Endothelial cell of umbilical vein (primary cell): Measurements from ENCODE around the gene DRD4. TPM values are rescaled to one million over a fixed set of nuclear protein-coding genes. Genes with fewer than 3 reads are reported as not detected.

Experiments
- BruUV-seq: library from RNA; stranded (reverse); fragments of 400-500 nt; replicated peaks from 2 replicates; lab custom pipeline; 2021; lab: Mats Ljungman, UMichigan
- CTCF ChIA-PET: fragments of 300-600, 350-600 bp; sonication (Branson Sonifier 250); formaldehyde crosslinking; loops from one replicate; lab custom pipeline; 2021; ENCODE audit warnings: antibody characterized with exemption, inconsistent platforms; lab: Charles Lee
- POLR2A ChIA-PET: fragments of 300-600, 350-600 bp; sonication (Branson Sonifier 250); formaldehyde crosslinking; loops from one replicate; lab custom pipeline; 2021; ENCODE audit warnings: antibody characterized with exemption, inconsistent platforms; lab: Charles Lee
- DNase-seq: peaks from one replicate; pipeline ENCODE4 v3.0.0-alpha.2; 2011; ENCODE audit warnings: low read depth, low spot score
- FAIRE-seq: peaks from 2 replicates; lab custom pipeline; 2011; peaks lifted over from hg19 to GRCh38; lab: Jason Lieb, UNC
- H2AFZ ChIP-seq: 2 replicates; pipeline ENCODE4 v1.6.0; 2012; ENCODE audit warnings: low read depth, low read length, control low read depth, inconsistent platforms
- H3K27ac ChIP-seq: 2 replicates; pipeline ENCODE4 v1.5.1; 2011; ENCODE audit warnings: low read depth, mild to moderate bottlenecking, control low read depth, low read length, moderate library complexity; ENCODE audit not compliant: insufficient read depth
- H3K27me3 ChIP-seq, 2 experiments: 2 replicates each; pipeline versions ENCODE4 v1.6.0 to v1.6.1; 2011; ENCODE audit warnings: low read length in 2 of 2, mixed read lengths in 1 of 2; ENCODE audit not compliant: control insufficient read depth in 2 of 2, insufficient read depth in 2 of 2
- H3K36me3 ChIP-seq, 2 experiments: 2 replicates in 1 of 2; 3 replicates in 1 of 2; pipeline ENCODE4 v1.5.1; 2011; ENCODE audit warnings: low read length in 2 of 2, mild to moderate bottlenecking in 1 of 2, moderate library complexity in 1 of 2; ENCODE audit not compliant: control insufficient read depth in 2 of 2, insufficient read depth in 2 of 2; ENCODE audit errors: extremely low read depth in 1 of 2
- H3K4me1 ChIP-seq: 3 replicates; pipeline ENCODE4 v1.5.1; 2011; ENCODE audit warnings: mild to moderate bottlenecking, low read length; ENCODE audit not compliant: control insufficient read depth, insufficient read depth; ENCODE audit errors: extremely low read depth
- H3K4me2 ChIP-seq: 2 replicates; pipeline ENCODE4 v1.6.1; 2011; ENCODE audit warnings: low read length, control low read depth, mixed read lengths; ENCODE audit not compliant: insufficient read depth
- H3K4me3 ChIP-seq, 3 experiments: fragments of 200-600 bp in 1 of 3; sonication (generic), shearing (Covaris generic) in 1 of 3; replicated peaks in 1 of 3; 2 replicates each; pipeline ENCODE4 v1.5.1; 2011 to 2016; ENCODE audit warnings: control low read depth in 3 of 3, low read length in 3 of 3, mild to moderate bottlenecking in 2 of 3, inconsistent platforms in 1 of 3, low read depth in 1 of 3, moderate library complexity in 1 of 3; ENCODE audit not compliant: insufficient read depth in 1 of 3
- H3K79me2 ChIP-seq: 2 replicates; pipeline ENCODE4 v1.6.0; 2012; ENCODE audit warnings: low read length, inconsistent platforms; ENCODE audit not compliant: control insufficient read depth, insufficient read depth
- H3K9ac ChIP-seq: replicated peaks from 2 replicates; pipeline ENCODE3; 2011; ENCODE audit warnings: low read length, control low read depth; ENCODE audit not compliant: insufficient read depth; ENCODE audit errors: extremely low read depth
- H3K9me1 ChIP-seq: replicated peaks from 3 replicates; pipeline ENCODE4 v1.6.0; 2011; ENCODE audit warnings: mild to moderate bottlenecking, low read length; ENCODE audit not compliant: control insufficient read depth, insufficient read depth; ENCODE audit errors: extremely low read depth
- H3K9me3 ChIP-seq: replicated peaks from 2 replicates; pipeline ENCODE4 v1.5.1; 2012; ENCODE audit warnings: low read length, inconsistent platforms; ENCODE audit not compliant: control insufficient read depth, insufficient read depth
- H4K20me1 ChIP-seq: replicated peaks from 2 replicates; pipeline ENCODE3; 2011; ENCODE audit warnings: mild to moderate bottlenecking, low read length; ENCODE audit not compliant: control insufficient read depth, insufficient read depth; ENCODE audit errors: extremely low read depth
- CTCF ChIP-seq, 2 donors: IDR thresholded peaks; 1 replicate in 1 of 2; 2 replicates in 1 of 2; pipeline ENCODE4 v1.5.1; 2011; ENCODE audit warnings: low read length in 2 of 2, mild to moderate bottlenecking in 2 of 2, moderate library complexity in 2 of 2, control low read depth in 1 of 2, inconsistent platforms in 1 of 2, low read depth in 1 of 2; ENCODE audit not compliant: insufficient read depth in 1 of 2; ENCODE audit errors: extremely low read depth in 1 of 2
- EZH2 ChIP-seq: IDR thresholded peaks from 2 replicates; pipeline ENCODE4 v1.6.1; 2012; ENCODE audit warnings: borderline replicate concordance, low read depth, mild to moderate bottlenecking, moderate library complexity, low read length, inconsistent platforms; ENCODE audit not compliant: severe bottlenecking
- FOS ChIP-seq: IDR thresholded peaks from 2 replicates; pipeline ENCODE4 v1.6.1; 2011; ENCODE audit warnings: mild to moderate bottlenecking, low read length, moderate library complexity, borderline replicate concordance; ENCODE audit not compliant: insufficient read depth
- GATA2 ChIP-seq: IDR thresholded peaks from 2 replicates; pipeline ENCODE4 v1.7.0; 2011; ENCODE audit warnings: low read depth, mild to moderate bottlenecking, moderate library complexity, mixed read lengths, low read length; ENCODE audit not compliant: insufficient read length, insufficient read depth
- JUN ChIP-seq: IDR thresholded peaks from 2 replicates; pipeline ENCODE4 v1.6.1; 2011; ENCODE audit warnings: borderline replicate concordance, low read depth; ENCODE audit not compliant: insufficient read length, insufficient read depth
- MYC ChIP-seq: IDR thresholded peaks from one replicate; pipeline ENCODE4 v1.6.1; 2011; ENCODE audit warnings: mild to moderate bottlenecking, low read depth, low read length
- POLR2A ChIP-seq: IDR thresholded peaks from 2 replicates; pipeline ENCODE4 v1.6.1; 2012; ENCODE audit warnings: low read depth, mild to moderate bottlenecking, control low read depth, low read length
- POLR2AphosphoS5 ChIP-seq: IDR thresholded peaks from 2 replicates; pipeline ENCODE4 v1.6.1; 2012; ENCODE audit warnings: low read depth, mild to moderate bottlenecking, control low read depth, low read length, moderate library complexity; ENCODE audit not compliant: insufficient read depth
- dilution Hi-C: fragments of 300-500 bp; cut with MboI; formaldehyde crosslinking; loops from one replicate; pipeline ENCODE4 v1.15.0; 2019; ENCODE audit warnings: low sequenced_read_pairs; ENCODE audit not compliant: extremely low pct_ligation_motif_present
- intact Hi-C: fragments of 100-400 bp; cut with micrococcal nuclease; formaldehyde crosslinking; loops from one replicate; pipeline ENCODE4 v1.10.0; 2022
- polyA plus RNA-seq, 4 experiments: library from polyadenylated mRNA; depleted of rRNA in 3 of 4; stranded (reverse) in 3 of 4; unstranded in 1 of 4; fragments of >200 nt; gene quantifications; 2 replicates each; pipeline versions ENCODE4 v1.2.1 to v1.2.3, GENCODE V29; 2011 to 2012; ENCODE audit warnings: missing spikeins in 1 of 4
- total RNA-seq: library from RNA; stranded (reverse); gene quantifications from 2 replicates; pipeline ENCODE4 v1.2.3, GENCODE V29; 2021
- TF ChIP-seq, protein P1 (sequence below): IDR thresholded peaks from 2 replicates; pipeline ENCODE4 v1.6.1; 2011; ENCODE audit not compliant: insufficient read depth, insufficient read length

DRD4 gene
- total and polyA plus RNA-seq, 2 donors (not counting 3 experiments of a cell fraction or from before 2014, with no cell fraction given) = 0.24 TPM; not detected in 1

DNA sequence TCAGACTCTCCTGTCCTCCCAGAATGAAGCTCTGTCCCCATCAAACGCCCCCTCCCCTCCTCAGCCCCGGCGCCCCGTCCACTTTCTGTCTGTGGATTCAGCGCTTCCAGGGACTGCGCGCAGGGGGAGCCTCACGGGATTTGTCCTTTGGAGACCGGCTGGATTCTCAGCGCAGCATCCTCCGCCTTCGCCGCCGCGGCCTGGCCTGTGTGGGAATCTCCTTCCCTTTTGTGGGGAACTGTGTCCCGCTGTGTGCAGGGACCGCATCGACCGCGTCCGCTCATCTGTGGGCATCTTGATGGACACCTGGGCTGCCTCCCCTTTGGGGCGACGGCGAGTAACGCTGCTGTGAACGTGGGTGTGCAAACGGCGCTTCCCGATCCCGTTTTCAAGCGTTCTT lies 9.0 kb upstream of the DRD4 start:
- Histone ChIP-seq H3K4me2 (no peak overlapping the region), H3K79me2 (no peaks in the 10 kb centered on the region), H3K9me1 (no peaks in the 10 kb centered on the region), H3K27me3 (peaks cover 4 to 14% of the 10 kb centered on the region in 2 experiments), H3K36me3 (no peaks in the 10 kb centered on the region), H2AFZ (no peak overlapping the region), H3K27ac (no peak overlapping the region), H4K20me1 (no peaks in the 10 kb centered on the region), H3K9me3 (no peaks in the 10 kb centered on the region), H3K9ac (no peak overlapping the region), H3K4me1 (no peaks in the 10 kb centered on the region), H3K4me3 (no peak overlapping the region)
- TF ChIP-seq EZH2 = peak; percentile 45
- TF ChIP-seq, protein P1, sequence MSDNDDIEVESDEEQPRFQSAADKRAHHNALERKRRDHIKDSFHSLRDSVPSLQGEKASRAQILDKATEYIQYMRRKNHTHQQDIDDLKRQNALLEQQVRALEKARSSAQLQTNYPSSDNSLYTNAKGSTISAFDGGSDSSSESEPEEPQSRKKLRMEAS = no peak
- BruUV-seq = no TSS peak
- intact Hi-C loops (no loop called here), dilution Hi-C loops (no loop called here)
- DNase-seq (no peak), FAIRE-seq (no peak)
- CTCF ChIA-PET = interaction anchor here (0.8 kb wide), 1 partner anchor 19 kb away, joined by 3 read pairs; no protein-coding TSS in a partner anchor
- POLR2A ChIA-PET = no interaction called here

DNA sequence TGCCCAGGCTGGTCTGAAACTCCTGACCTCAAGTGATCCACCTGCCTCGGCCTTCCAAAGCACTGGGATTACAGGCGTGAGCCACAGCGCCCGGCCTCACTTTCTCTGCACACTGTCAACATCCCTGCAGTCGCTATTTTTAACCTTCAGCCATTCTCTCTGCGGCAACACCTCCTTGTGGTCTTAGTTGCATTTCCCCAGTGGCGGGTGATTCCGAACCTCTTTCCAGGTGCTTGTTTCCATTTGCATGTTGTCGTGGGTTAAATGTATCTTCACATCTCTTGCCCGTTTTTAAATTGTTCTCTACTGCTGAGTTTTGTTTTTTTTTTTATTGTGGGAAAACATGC lies 7.9 kb upstream of the DRD4 start:
- TF ChIP-seq CTCF (IDR thresholded peaks at IDR 0.05; ENCODE audit: extremely low read depth in 1 of 2, insufficient read depth in 1 of 2, low read depth in 1 of 2, low read length in 2 of 2) (no peak), POLR2AphosphoS5 (no peak), MYC (no peak), FOS (no peak), JUN (no peak), GATA2 (no peak), POLR2A (no peak), EZH2 (no peak)
- TF ChIP-seq, protein P1 = no peak
- Histone ChIP-seq H4K20me1 (no peaks in the 10 kb centered on the region), H3K4me1 (no peaks in the 10 kb centered on the region), H3K27ac (no peak overlapping the region), H3K9me3 (no peaks in the 10 kb centered on the region), H3K27me3 (peaks cover 4 to 14% of the 10 kb centered on the region in 2 experiments), H3K9ac (no peak overlapping the region), H2AFZ (no peak overlapping the region), H3K79me2 (no peaks in the 10 kb centered on the region), H3K9me1 (no peaks in the 10 kb centered on the region), H3K36me3 (no peaks in the 10 kb centered on the region), H3K4me2 (no peak overlapping the region), H3K4me3 (no peak overlapping the region)
- intact Hi-C loops = no loop called here
- BruUV-seq = no TSS peak
- DNase-seq = no peak
- dilution Hi-C loops = no loop called here
- ChIA-PET CTCF (interaction anchor here (0.7 kb wide), 1 partner anchor 130 kb away, joined by 3 read pairs; no protein-coding TSS in a partner anchor), POLR2A (no interaction called here)
- no peak for FAIRE-seq
